K562 (cell line): ENCODE measurements around the gene MBD3. TPM values are rescaled to one million over a fixed set of nuclear protein-coding genes. Genes with fewer than 3 reads are reported as not detected.

Source experiments
- ETV6 ChIP-seq, 3 experiments: fragments of 150-350 bp in 1 of 3; sonication (generic) in 1 of 3; formaldehyde crosslinking in 1 of 3; IDR thresholded peaks; 2 replicates each; pipeline versions ENCODE4 v1.6.1 to v1.8.0; 2014 to 2022; ENCODE audit warnings: borderline replicate concordance in 2 of 3, low read depth in 2 of 3, antibody characterized with exemption in 1 of 3, low read length in 1 of 3, mild to moderate bottlenecking in 1 of 3, missing genetic modification reagents in 1 of 3
- MCM2 ChIP-seq: fragments of 450-650 bp; IDR thresholded peaks from 2 replicates; pipeline ENCODE4 v1.6.1; 2017; ENCODE audit warnings: low read depth, mild to moderate bottlenecking
- NFE2 ChIP-seq: IDR thresholded peaks from 2 replicates; pipeline ENCODE4 v1.6.1; 2014; ENCODE audit warnings: antibody characterized with exemption, low read depth
- PCBP1 ChIP-seq: fragments of 200-400 bp; formaldehyde crosslinking; IDR thresholded peaks from 2 replicates; pipeline ENCODE4 v1.6.1; 2018; ENCODE audit warnings: mild to moderate bottlenecking, low read depth, low read length; ENCODE audit not compliant: poor library complexity, severe bottlenecking
- SREBF1 ChIP-seq: fragments of 150-350 bp; IDR thresholded peaks from 2 replicates; pipeline ENCODE4 v1.6.1; 2014; ENCODE audit warnings: antibody characterized with exemption, low read depth, low read length, borderline replicate concordance
- polyA plus RNA-seq, 8 experiments: library from polyadenylated mRNA; depleted of rRNA in 4 of 8; stranded (reverse) in 5 of 8; unstranded in 3 of 8; fragments of >200 nt; fragmentation: Nextera tagmentation in 2 of 8; fragmentation: Illumina TruSeq in 1 of 8; extraction: Ambion mirVana in 2 of 8; extraction: Trizol in 1 of 8; gene quantifications; 2 replicates each; pipeline versions ENCODE4 v1.2.1 to v1.2.3, GENCODE V29; 2011 to 2014; ENCODE audit warnings: inconsistent platforms in 1 of 8, missing spikeins in 1 of 8
- total RNA-seq, 7 experiments: library from RNA; depleted of rRNA in 6 of 7; stranded (reverse); fragments of >200 nt in 6 of 7; fragmentation: Illumina TruSeq in 2 of 7; extraction: Trizol in 2 of 7; gene quantifications; 2 replicates each; pipeline versions ENCODE4 v1.2.1 to v1.2.3, GENCODE V29; 2011 to 2021; ENCODE audit warnings: low replicate concordance in 1 of 7
- TF ChIP-seq, protein P1 (sequence below): fragments of 450-650 bp; IDR thresholded peaks from 2 replicates; pipeline ENCODE4 v1.6.1; 2016; ENCODE audit warnings: mild to moderate bottlenecking, moderate library complexity
- TF ChIP-seq, protein P2 (sequence below): fragments of 450-650 bp; IDR thresholded peaks from 2 replicates; pipeline ENCODE4 v1.6.1; 2018; ENCODE audit not compliant: partially characterized antibody

The MBD3 gene
- total and polyA plus RNA-seq, 9 of the 15 experiments (the other 6 are each of a cell fraction or from before 2014, with no cell fraction given) = 0.24 to 137 (median 30.9) TPM

DNA sequence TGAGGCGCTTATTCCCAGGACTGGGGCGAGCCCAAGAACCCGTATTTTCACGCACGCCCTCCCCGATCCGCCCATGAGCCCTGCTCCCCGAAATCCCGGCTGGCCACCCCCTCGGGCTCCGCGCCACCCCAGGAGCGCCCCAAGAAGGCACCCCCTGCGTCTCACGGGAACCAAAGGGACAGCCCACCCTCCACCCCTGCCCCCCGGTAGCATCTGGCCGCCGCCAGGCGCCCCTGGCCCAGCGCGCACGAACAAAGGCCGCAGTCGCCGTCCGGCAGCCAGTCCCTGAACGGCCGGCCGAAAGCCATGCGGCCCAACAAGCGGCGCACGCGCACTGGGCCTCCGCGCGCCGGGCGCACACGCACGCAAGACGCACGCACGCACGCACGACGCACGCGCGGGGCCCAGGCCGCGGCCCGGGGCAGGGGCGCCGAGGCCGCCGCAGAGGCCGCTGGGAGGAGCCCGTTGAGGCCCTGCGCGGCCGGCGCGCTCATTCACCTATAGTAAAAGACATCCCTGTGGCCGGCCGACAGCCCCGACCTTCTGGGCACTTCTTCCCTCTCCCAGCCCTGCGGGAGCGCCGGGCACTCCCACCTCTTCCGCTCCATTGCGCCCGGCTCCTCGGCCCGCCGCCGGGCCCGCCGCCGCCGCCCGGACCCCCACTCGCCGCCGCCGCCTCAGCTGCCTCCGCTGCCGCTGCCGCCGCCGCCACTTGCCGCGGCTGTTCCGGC, 476 bp downstream of the MBD3 start (continued):
- TF ChIP-seq, protein P1, sequence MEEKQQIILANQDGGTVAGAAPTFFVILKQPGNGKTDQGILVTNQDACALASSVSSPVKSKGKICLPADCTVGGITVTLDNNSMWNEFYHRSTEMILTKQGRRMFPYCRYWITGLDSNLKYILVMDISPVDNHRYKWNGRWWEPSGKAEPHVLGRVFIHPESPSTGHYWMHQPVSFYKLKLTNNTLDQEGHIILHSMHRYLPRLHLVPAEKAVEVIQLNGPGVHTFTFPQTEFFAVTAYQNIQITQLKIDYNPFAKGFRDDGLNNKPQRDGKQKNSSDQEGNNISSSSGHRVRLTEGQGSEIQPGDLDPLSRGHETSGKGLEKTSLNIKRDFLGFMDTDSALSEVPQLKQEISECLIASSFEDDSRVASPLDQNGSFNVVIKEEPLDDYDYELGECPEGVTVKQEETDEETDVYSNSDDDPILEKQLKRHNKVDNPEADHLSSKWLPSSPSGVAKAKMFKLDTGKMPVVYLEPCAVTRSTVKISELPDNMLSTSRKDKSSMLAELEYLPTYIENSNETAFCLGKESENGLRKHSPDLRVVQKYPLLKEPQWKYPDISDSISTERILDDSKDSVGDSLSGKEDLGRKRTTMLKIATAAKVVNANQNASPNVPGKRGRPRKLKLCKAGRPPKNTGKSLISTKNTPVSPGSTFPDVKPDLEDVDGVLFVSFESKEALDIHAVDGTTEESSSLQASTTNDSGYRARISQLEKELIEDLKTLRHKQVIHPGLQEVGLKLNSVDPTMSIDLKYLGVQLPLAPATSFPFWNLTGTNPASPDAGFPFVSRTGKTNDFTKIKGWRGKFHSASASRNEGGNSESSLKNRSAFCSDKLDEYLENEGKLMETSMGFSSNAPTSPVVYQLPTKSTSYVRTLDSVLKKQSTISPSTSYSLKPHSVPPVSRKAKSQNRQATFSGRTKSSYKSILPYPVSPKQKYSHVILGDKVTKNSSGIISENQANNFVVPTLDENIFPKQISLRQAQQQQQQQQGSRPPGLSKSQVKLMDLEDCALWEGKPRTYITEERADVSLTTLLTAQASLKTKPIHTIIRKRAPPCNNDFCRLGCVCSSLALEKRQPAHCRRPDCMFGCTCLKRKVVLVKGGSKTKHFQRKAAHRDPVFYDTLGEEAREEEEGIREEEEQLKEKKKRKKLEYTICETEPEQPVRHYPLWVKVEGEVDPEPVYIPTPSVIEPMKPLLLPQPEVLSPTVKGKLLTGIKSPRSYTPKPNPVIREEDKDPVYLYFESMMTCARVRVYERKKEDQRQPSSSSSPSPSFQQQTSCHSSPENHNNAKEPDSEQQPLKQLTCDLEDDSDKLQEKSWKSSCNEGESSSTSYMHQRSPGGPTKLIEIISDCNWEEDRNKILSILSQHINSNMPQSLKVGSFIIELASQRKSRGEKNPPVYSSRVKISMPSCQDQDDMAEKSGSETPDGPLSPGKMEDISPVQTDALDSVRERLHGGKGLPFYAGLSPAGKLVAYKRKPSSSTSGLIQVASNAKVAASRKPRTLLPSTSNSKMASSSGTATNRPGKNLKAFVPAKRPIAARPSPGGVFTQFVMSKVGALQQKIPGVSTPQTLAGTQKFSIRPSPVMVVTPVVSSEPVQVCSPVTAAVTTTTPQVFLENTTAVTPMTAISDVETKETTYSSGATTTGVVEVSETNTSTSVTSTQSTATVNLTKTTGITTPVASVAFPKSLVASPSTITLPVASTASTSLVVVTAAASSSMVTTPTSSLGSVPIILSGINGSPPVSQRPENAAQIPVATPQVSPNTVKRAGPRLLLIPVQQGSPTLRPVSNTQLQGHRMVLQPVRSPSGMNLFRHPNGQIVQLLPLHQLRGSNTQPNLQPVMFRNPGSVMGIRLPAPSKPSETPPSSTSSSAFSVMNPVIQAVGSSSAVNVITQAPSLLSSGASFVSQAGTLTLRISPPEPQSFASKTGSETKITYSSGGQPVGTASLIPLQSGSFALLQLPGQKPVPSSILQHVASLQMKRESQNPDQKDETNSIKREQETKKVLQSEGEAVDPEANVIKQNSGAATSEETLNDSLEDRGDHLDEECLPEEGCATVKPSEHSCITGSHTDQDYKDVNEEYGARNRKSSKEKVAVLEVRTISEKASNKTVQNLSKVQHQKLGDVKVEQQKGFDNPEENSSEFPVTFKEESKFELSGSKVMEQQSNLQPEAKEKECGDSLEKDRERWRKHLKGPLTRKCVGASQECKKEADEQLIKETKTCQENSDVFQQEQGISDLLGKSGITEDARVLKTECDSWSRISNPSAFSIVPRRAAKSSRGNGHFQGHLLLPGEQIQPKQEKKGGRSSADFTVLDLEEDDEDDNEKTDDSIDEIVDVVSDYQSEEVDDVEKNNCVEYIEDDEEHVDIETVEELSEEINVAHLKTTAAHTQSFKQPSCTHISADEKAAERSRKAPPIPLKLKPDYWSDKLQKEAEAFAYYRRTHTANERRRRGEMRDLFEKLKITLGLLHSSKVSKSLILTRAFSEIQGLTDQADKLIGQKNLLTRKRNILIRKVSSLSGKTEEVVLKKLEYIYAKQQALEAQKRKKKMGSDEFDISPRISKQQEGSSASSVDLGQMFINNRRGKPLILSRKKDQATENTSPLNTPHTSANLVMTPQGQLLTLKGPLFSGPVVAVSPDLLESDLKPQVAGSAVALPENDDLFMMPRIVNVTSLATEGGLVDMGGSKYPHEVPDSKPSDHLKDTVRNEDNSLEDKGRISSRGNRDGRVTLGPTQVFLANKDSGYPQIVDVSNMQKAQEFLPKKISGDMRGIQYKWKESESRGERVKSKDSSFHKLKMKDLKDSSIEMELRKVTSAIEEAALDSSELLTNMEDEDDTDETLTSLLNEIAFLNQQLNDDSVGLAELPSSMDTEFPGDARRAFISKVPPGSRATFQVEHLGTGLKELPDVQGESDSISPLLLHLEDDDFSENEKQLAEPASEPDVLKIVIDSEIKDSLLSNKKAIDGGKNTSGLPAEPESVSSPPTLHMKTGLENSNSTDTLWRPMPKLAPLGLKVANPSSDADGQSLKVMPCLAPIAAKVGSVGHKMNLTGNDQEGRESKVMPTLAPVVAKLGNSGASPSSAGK = peak; percentile 51
- TF ChIP-seq MCM2 = no peak
- TF ChIP-seq, protein P2, sequence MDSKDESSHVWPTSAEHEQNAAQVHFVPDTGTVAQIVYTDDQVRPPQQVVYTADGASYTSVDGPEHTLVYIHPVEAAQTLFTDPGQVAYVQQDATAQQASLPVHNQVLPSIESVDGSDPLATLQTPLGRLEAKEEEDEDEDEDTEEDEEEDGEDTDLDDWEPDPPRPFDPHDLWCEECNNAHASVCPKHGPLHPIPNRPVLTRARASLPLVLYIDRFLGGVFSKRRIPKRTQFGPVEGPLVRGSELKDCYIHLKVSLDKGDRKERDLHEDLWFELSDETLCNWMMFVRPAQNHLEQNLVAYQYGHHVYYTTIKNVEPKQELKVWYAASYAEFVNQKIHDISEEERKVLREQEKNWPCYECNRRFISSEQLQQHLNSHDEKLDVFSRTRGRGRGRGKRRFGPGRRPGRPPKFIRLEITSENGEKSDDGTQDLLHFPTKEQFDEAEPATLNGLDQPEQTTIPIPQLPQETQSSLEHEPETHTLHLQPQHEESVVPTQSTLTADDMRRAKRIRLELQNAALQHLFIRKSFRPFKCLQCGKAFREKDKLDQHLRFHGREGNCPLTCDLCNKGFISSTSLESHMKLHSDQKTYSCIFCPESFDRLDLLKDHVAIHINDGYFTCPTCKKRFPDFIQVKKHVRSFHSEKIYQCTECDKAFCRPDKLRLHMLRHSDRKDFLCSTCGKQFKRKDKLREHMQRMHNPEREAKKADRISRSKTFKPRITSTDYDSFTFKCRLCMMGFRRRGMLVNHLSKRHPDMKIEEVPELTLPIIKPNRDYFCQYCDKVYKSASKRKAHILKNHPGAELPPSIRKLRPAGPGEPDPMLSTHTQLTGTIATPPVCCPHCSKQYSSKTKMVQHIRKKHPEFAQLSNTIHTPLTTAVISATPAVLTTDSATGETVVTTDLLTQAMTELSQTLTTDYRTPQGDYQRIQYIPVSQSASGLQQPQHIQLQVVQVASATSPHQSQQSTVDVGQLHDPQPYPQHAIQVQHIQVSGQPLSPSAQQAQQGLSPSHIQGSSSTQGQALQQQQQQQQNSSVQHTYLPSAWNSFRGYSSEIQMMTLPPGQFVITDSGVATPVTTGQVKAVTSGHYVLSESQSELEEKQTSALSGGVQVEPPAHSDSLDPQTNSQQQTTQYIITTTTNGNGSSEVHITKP = no peak
- TF ChIP-seq SREBF1 = no peak
- TF ChIP-seq PCBP1 = peak; percentile 22
- TF ChIP-seq ETV6 (IDR thresholded peaks at IDR 0.05; ENCODE audit: borderline replicate concordance in 1 of 2, low read depth in 2 of 2, low read length in 1 of 2) = no peak
- TF ChIP-seq ETV6 (CRISPR knock-in tag; IDR thresholded peaks at IDR 0.05; ENCODE audit: borderline replicate concordance) = no peak
- no peak for TF ChIP-seq NFE2
